Right renal cortex interstitium (tissue), 3 donors: ENCODE measurements around the gene DCAF7. TPM values are rescaled to one million over a fixed set of nuclear protein-coding genes. Genes with fewer than 3 reads are reported as not detected.
A peak's percentile ranks its signal among the peaks of the same experiment; 100 is the strongest.

Experiments
- DNase-seq, 3 donors: peaks; one replicate each; pipeline ENCODE4 v3.0.0-alpha.2; 2013; ENCODE audit warnings: low read depth in 3 of 3, low spot score in 2 of 3
- polyA plus RNA-seq, 3 donors: library from polyadenylated mRNA; unstranded; fragments of 120-200 nt; gene quantifications; one replicate each; pipeline ENCODE4 v1.2.1, GENCODE V29; 2013; ENCODE audit not compliant: insufficient read length in 3 of 3

The DCAF7 gene
- polyA plus RNA-seq, 3 donors: 107 to 117 (median 112) TPM

DNA sequence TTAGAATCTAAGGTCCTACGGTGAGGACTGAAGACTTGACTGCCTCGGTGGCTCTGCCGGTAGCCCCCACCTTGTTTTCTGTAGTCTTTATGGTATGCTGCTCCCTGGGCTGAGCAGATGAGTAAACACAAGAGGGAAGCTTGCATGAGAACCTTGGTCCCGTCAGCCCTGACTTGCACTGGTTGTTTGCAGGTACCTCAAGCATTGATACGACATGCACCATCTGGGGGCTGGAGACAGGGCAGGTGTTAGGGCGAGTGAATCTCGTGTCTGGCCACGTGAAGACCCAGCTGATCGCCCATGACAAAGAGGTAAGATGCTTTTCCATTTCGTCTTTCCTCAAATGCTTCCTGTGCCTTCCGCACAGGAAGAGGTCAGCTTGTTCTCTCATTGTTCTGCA is 29.4 kb downstream of the DCAF7 start:
- no peak for DNase-seq

GRCh38 chr17:63587770-63588169 is 37.5 kb downstream of the DCAF7 start:
- DNase-seq: no peak

GRCh38 chr17:63588797-63589196 is 38.5 kb downstream of the DCAF7 start:
- DNase-seq: no peak

- no peak for DNase-seq
Observed at GRCh38 chr17:63589646-63590045, 39.4 kb downstream of the DCAF7 start.

- no peak for DNase-seq
Observed at GRCh38 chr17:63592797-63593196, 42.5 kb downstream of the DCAF7 start.

DNA sequence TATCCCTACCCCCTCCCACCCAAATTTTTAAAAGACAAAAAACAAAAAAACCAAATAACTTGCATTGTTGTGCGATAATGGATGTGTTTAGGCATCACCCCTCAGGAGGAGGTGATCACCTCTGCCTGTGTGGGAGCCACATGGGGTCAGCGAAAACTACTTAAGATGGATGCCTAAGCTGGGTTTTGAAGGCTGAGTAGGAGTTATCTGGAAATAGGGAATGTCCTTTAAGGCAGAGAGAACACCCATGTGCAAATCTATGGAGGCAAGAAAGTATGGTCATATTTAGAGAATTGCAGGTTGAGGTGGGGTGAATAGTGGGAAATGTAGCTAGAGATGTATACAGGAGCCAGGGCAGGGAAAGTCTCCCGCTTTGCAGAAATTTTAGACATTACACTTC is 44.9 kb downstream of the DCAF7 start:
- no peak for DNase-seq

DNA sequence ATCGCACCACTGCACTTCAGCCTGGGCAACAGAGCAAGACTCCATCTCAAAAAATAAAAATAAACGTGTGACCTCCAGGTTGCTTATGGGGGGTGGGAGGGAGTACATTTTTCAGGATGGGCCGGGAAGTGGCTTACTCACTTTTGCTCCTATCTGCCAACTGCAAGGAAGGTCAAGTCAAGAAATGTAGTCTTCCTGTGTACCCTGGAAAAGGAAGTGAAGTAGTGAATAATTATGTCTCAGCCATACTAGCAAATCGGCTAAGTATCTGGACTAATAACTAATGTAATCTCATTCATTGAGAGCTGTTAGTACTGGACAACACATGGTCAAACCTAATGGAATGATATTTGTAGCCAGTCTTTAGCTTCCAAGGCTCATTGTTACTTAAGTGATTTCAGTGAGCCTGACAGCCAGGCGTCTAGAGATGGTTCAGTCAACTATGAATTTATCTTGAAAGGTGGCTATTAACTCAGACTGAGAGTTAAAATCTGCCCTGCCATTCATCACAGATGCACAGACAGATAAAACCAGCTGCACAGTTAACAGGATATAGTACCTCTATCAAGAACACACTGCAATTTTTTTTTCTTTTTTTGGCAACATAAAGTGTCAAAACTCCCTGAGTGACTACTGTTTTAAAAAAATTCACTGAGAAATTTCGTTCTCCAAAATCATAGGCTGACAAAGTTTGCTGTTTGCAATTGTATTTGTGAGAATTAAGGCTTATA is 46.7 kb downstream of the DCAF7 start:
- DNase-seq: no peak

DNA sequence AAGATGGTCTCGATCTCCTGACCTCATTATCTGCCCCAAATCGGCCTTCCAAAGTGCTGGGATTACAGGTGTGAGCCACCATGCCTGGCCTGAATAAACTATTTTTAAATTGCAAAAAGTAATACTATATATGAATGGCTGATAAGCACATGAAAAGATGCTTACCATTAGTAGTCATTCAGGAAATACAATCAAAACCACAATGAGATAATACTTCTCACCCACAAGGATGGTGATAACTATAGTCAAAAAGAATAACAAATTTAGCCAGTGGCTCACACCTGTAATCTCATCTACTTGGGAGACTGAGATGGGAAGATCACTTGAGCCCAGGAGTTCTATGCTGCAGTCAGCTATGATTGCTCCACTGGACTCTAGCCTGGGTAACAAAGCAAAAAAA is 48.0 kb downstream of the DCAF7 start:
- no peak for DNase-seq

GRCh38 chr17:63600569-63601438 is 50.5 kb downstream of the DCAF7 start, which contains the start of gene TACO1:
TACO1 (plus strand) TSS chr17:63600895; CDS start chr17:63601084, 189 bp downstream.
- peak; percentile 55 to 76 (median 62) for DNase-seq

- no peak for DNase-seq
Observed at GRCh38 chr17:63601439-63602371, 51.4 kb downstream of the DCAF7 start.

- DNase-seq: no peak
Observed at GRCh38 chr17:63609816-63610573, 59.7 kb downstream of the DCAF7 start.

- no peak for DNase-seq
Observed at GRCh38 chr17:63610854-63611253, 60.6 kb downstream of the DCAF7 start.

- no peak for DNase-seq
Observed at GRCh38 chr17:63611354-63611753, 61.1 kb downstream of the DCAF7 start.

DNA sequence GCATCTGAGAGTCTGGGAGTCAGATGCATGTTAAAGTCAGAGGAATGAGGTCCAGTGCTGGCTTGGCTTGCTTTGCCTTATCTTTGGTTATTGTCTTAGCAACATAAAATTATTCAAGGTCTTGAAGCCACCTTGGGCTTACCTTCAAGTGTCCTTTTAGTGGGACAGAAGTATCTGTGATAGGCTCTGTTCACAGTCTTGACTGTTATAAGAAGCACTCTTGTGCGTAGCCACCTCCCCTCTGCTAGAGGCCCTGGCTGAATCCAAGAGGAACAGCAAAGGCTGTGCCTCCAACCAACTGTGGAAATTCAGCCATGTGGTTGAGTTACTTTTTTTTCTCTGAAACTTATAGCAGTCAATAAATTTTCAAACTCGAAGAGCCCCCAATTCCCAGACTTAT is 63.4 kb downstream of the DCAF7 start:
- DNase-seq: no peak

GRCh38 chr17:63621229-63621683 is 71.0 kb downstream of the DCAF7 start:
- DNase-seq: no peak

DNA sequence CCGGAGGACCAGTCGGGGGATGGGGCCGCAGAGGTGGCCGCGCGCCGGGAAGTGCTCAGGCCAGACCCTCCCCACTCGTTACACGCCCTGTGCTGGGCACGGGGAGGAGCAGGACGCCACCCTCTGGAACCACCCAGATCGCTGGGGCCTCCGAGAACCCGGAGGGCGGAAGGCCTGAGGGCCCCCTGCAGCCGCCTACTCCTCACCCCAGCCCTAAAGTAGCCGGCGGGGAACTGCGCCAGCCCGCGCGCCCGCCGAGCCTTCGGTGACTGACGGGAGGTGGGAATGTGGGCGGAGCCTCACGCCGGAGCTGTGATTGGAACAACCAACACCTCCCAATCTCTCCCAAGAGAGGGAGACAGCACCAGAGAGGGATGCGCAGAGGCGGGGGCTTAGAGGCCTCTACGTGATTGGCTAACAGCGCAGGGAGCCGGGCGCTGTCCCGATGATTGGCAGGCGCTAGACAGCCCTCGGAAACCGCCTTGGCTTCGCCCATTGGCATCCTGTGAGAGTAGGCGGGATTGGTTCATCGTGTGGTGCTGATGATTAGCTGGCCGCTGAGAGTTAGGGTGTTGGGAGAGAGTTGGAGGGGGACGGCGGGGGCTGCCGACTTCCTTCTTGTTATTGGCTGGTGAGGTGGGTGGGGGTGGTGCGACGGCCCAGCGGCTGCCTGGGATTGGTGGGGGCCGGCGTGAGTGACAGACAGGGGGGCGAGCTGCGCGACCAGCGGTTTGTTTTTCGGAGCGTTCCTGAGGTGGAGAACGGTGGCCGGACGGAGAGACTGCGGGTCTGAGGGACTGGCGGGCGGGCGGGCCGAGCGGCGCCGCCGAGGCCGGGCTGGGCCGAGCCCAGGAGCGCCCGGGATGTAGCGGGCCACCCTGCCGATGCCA is 71.7 kb downstream of the DCAF7 start, which contains the start of gene MAP3K3:
MAP3K3 (plus strand) TSS at position 734 of the 890 bp plus-strand sequence. CDS start 343 bp downstream, outside the sequence.
- DNase-seq: peak; percentile 98 to 99 (median 98)

DNA sequence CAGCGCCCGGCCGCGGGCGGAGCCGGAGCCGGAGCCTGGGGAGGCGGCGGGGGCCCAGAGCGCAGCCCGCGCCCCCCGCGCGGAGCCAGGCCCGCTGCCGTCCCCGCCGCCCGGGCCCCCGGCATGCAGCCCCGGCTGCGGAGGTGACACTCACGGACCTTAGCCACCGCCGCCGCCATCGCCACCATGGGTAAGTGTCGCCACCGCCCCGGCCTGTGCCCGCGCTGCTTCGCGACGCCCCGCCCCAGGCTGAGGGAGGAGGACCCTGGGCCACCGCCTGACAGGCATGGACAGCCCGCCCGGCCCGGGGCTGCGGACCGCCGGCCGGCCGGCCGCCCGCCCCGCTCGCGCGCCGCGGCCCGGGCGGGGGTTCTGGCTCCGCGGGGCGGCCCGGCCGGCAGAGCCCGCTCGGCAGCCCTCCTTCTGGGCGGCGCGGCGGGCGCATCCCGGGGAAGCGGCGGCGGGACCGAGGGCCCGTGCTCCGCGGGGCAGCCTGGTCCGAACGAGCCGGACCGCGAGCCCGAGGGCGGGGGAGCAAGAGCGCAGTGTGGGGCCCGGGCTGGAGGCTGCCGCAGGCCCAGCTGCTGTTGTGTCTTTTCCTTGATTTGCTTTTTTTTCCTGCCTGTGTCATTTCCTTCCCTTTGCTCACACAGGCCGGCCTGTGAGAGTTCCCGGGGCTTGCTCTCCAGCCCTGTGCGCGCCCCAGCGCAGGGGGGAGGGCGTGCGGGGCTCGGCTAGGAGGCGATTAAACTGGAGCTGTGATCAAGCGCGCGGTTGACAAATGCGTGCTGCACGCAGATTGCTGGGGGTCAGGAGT is 72.5 kb downstream of the DCAF7 start:
- DNase-seq: no peak
